ENCODE measurements around the gene PIK3CA.

- TF ChIP-seq, protein P1, sequence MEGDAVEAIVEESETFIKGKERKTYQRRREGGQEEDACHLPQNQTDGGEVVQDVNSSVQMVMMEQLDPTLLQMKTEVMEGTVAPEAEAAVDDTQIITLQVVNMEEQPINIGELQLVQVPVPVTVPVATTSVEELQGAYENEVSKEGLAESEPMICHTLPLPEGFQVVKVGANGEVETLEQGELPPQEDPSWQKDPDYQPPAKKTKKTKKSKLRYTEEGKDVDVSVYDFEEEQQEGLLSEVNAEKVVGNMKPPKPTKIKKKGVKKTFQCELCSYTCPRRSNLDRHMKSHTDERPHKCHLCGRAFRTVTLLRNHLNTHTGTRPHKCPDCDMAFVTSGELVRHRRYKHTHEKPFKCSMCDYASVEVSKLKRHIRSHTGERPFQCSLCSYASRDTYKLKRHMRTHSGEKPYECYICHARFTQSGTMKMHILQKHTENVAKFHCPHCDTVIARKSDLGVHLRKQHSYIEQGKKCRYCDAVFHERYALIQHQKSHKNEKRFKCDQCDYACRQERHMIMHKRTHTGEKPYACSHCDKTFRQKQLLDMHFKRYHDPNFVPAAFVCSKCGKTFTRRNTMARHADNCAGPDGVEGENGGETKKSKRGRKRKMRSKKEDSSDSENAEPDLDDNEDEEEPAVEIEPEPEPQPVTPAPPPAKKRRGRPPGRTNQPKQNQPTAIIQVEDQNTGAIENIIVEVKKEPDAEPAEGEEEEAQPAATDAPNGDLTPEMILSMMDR (IDR thresholded peaks at IDR 0.05) = no peak
- TF ChIP-seq POLR2A (IDR thresholded peaks at IDR 0.05) = no peak
Measured at GRCh38 chr3:179272385-179272784, 124.2 kb downstream of the PIK3CA start.

Data from testis (tissue), 2 donors.